NCI-H446 (cell line): ENCODE data around the gene LCMT2.
A peak's percentile ranks its signal among the peaks of the same experiment; 100 is the strongest.

Experiments used
- DNase-seq, 2 experiments: peaks; one replicate each; lab custom pipeline; 2025; lab: John Stamatoyannopoulos, UW

The LCMT2 gene

GRCh38 chr15:43329960-43330779 is at the start of gene LCMT2:
Gene LCMT2 (minus strand): TSS chr15:43330573. CDS start chr15:43330489, 84 bp downstream.
- DNase-seq = peak; percentile 93

GRCh38 chr15:43378601-43379000 is 48.2 kb upstream of the LCMT2 start:
- DNase-seq = no peak

GRCh38 chr15:43376017-43376705 is 45.8 kb upstream of the LCMT2 start:
- DNase-seq = peak in 1 of 2 experiments; percentile 4

- DNase-seq = peak; percentile 55 to 84
Measured at GRCh38 chr15:43370975-43371974, 40.9 kb upstream of the LCMT2 start, which contains the start of the genes TUBGCP4 and ZSCAN29. Gene TUBGCP4 (plus strand): TSS chr15:43371101. CDS start chr15:43371355, 254 bp downstream. Gene ZSCAN29 (minus strand): TSS chr15:43371043. CDS start chr15:43369913, 1,130 bp downstream.

GRCh38 chr15:43370310-43370974 is 40.1 kb upstream of the LCMT2 start:
- no peak for DNase-seq

GRCh38 chr15:43361313-43361903 is 31.0 kb upstream of the LCMT2 start:
- no peak for DNase-seq

GRCh38 chr15:43360821-43361220 is 30.4 kb upstream of the LCMT2 start:
- no peak for DNase-seq

- no peak for DNase-seq
Measured at GRCh38 chr15:43352693-43353382, 22.5 kb upstream of the LCMT2 start.

GRCh38 chr15:43347114-43347513 is 16.7 kb upstream of the LCMT2 start:
- DNase-seq = no peak

GRCh38 chr15:43346305-43346704 is 15.9 kb upstream of the LCMT2 start:
- no peak for DNase-seq

GRCh38 chr15:43330780-43331087 is 361 bp upstream of the LCMT2 start:
- no peak for DNase-seq

GRCh38 chr15:43329217-43329959 is 985 bp downstream of the LCMT2 start:
- DNase-seq = no peak

- DNase-seq = no peak
Measured at GRCh38 chr15:43325039-43325684, 5.2 kb downstream of the LCMT2 start.

- no peak for DNase-seq
Measured at GRCh38 chr15:43318990-43319771, 11.2 kb downstream of the LCMT2 start.

- DNase-seq = no peak
Measured at GRCh38 chr15:43317566-43318184, 12.7 kb downstream of the LCMT2 start.

GRCh38 chr15:43316971-43317346 is 13.4 kb downstream of the LCMT2 start:
- DNase-seq = no peak

GRCh38 chr15:43316016-43316970 is 14.1 kb downstream of the LCMT2 start:
- DNase-seq = no peak
